ENCODE measurements around the gene GRK5.

The GRK5 gene

GRCh38 chr10:119211625-119212441 lies 4.5 kb downstream of the GRK5 start:
- no peak overlapping the region for H3K4me3 ChIP-seq (ENCODE audit: low read length)
- no peak for DNase-seq (ENCODE audit: low read depth)
- TF ChIP-seq, protein P1, sequence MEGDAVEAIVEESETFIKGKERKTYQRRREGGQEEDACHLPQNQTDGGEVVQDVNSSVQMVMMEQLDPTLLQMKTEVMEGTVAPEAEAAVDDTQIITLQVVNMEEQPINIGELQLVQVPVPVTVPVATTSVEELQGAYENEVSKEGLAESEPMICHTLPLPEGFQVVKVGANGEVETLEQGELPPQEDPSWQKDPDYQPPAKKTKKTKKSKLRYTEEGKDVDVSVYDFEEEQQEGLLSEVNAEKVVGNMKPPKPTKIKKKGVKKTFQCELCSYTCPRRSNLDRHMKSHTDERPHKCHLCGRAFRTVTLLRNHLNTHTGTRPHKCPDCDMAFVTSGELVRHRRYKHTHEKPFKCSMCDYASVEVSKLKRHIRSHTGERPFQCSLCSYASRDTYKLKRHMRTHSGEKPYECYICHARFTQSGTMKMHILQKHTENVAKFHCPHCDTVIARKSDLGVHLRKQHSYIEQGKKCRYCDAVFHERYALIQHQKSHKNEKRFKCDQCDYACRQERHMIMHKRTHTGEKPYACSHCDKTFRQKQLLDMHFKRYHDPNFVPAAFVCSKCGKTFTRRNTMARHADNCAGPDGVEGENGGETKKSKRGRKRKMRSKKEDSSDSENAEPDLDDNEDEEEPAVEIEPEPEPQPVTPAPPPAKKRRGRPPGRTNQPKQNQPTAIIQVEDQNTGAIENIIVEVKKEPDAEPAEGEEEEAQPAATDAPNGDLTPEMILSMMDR (conservative IDR thresholded peaks at IDR 0.05; ENCODE audit: low read length): no peak

GRCh38 chr10:119215371-119215770 lies 8.0 kb downstream of the GRK5 start:
- TF ChIP-seq, protein P1 (conservative IDR thresholded peaks at IDR 0.05; ENCODE audit: low read length): no peak
- no peak for DNase-seq (ENCODE audit: low read depth)
- no peak overlapping the region for H3K4me3 ChIP-seq (ENCODE audit: low read length)

GRCh38 chr10:119216127-119216526 lies 8.8 kb downstream of the GRK5 start:
- no peak for DNase-seq (ENCODE audit: low read depth)
- TF ChIP-seq, protein P1 (conservative IDR thresholded peaks at IDR 0.05; ENCODE audit: low read length): no peak
- no peak overlapping the region for H3K4me3 ChIP-seq (ENCODE audit: low read length)

DNA sequence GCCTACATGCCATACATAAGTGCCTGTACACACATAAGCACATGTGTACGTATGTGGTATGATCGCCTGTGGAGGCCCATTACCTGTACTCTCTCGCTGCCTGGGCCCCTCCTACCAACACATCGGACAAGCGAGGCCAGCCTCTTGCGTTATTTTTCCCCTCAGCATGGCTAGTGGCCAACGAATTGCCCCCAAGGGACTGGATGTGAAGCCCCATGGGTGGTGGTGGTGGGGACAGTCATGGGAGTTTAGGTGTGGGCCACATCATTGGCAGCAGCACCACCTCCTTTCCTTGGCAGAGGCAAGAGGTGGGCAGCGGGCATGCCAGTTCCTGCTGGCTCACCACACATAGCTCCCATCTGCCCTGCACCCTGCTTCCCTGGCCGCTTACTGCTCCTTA lies 10.0 kb downstream of the GRK5 start:
- TF ChIP-seq, protein P1 (conservative IDR thresholded peaks at IDR 0.05; ENCODE audit: low read length): no peak
- no peak for DNase-seq (ENCODE audit: low read depth)
- H3K4me3 ChIP-seq (ENCODE audit: low read length): no peak overlapping the region

DNA sequence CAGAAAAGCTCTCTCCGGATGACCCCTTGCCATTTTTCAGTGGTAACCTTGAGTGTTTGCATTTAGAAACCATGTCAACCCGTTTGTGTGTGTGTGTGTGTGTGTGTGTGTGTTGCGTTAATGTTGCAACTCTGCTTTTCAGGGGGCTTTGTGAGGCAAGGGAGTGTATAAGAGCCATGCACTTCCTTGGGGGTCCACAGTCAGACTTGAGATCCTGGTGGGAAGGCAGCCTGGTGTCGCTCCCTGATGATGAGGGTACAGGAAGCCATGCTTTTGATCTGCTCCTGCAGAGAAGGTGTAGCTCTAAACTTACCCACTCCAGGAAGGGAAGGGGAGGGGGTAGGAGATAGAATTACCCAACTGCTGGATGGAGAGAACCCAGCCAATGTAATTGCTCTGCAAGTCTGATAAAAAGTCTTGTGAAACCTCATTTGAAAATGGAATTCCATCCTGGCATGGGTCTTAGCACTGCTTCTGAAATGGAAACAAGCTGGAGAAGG lies 10.7 kb downstream of the GRK5 start:
- no peak overlapping the region for H3K4me3 ChIP-seq (ENCODE audit: low read length)
- TF ChIP-seq, protein P1 (conservative IDR thresholded peaks at IDR 0.05; ENCODE audit: low read length): no peak
- DNase-seq (ENCODE audit: low read depth): peak; percentile 76

DNA sequence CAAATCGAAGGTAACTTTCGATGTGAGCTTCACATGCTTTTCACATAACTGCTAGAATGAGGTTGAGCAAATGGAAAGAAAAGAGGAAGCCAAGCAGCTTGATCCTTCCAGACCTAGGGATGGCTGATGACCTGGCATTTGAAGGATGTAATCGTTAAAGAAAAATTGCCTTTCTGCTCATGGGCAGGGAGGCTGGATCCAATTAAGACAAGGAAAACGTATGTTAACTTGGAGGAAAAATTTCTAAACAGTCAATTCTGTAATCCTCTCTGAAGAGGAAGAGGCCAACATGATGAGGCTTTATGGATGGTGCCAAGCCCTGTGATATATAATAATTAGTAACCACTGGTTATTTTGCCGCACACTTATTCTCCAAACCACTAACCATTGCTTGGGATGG lies 12.5 kb downstream of the GRK5 start:
- no peak overlapping the region for H3K4me3 ChIP-seq (ENCODE audit: low read length)
- peak; percentile 93 for DNase-seq (ENCODE audit: low read depth)
- TF ChIP-seq, protein P1 (conservative IDR thresholded peaks at IDR 0.05; ENCODE audit: low read length): no peak

DNA sequence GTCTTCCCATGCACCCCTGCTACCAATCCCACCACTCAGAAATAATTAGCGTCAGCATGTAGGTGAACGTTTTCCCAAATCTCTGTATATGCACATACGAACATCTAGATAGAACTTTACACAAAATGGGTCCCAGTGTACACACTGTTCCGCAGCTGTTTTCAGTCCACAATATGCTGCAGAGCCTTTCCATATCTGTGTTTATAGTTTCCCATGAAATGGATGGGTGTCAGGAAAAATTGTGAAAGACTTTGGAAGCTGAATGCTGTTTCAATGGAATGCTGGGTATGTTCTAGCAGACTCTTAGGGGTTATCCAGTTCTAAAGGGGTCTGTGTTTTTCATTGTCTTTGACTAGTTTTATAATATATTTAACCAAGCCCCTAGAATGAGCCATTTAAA lies 13.8 kb downstream of the GRK5 start:
- no peak overlapping the region for H3K4me3 ChIP-seq (ENCODE audit: low read length)
- TF ChIP-seq, protein P1 (conservative IDR thresholded peaks at IDR 0.05; ENCODE audit: low read length): no peak
- DNase-seq (ENCODE audit: low read depth): peak; percentile 65

All from AG10803 (cell line).